Measurements from ENCODE around the gene DNAJC5. TPM values are rescaled to one million over a fixed set of nuclear protein-coding genes. Genes with fewer than 3 reads are reported as not detected.

The DNAJC5 gene
- total and polyA plus RNA-seq, 2 donors (not counting 3 experiments of a cell fraction or from before 2014, with no cell fraction given) = 44.7 to 60.3 TPM

DNA sequence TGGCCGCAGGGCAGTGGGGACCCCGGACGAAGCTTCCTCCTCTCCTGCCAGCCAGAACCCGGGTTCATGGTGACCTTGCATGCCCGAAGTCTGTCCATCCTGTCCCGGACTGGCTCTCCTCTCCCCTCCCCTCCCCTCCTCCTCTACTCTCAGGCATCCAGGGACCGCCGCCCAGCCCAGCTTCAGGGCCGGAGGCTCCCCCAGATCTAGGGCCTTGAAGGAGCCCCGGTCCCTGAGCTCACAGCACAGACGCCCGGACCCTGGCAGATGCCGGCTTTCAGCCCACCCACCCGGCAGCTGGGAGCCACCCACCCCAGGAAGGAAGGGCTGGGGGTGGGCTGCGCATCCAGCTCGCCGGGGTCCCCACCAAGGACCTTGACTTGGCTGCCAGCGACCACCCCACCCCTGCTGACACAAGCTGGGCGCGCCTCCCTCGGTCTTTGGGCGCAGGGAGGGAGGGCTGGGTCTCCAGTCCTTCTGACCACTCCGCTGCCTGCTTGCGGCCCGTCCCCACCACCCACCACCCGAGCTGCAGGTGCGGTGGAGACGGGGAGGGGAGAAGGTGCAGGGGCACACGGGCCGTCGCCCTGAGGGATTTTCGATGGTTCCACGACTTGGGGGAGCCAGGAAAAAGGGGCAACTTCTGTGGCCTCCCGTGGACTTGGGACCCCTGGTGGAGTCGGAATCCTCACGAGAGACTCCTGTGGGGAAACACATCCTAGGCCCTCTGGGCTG is 39.4 kb upstream of the DNAJC5 start:
- TF ChIP-seq MYC (IDR thresholded peaks at IDR 0.05; ENCODE audit: low read depth, low read length) (no peak), POLR2AphosphoS5 (IDR thresholded peaks at IDR 0.05; ENCODE audit: insufficient read depth, low read depth, low read length) (no peak), FOS (IDR thresholded peaks at IDR 0.05; ENCODE audit: borderline replicate concordance, insufficient read depth, low read length) (no peak), EZH2 (IDR thresholded peaks at IDR 0.05; ENCODE audit: borderline replicate concordance, low read depth, low read length, severe bottlenecking) (no peak), JUN (IDR thresholded peaks at IDR 0.05; ENCODE audit: borderline replicate concordance, insufficient read depth, insufficient read length, low read depth) (no peak), POLR2A (IDR thresholded peaks at IDR 0.05; ENCODE audit: low read depth, low read length) (no peak)
- TF ChIP-seq, protein P1, sequence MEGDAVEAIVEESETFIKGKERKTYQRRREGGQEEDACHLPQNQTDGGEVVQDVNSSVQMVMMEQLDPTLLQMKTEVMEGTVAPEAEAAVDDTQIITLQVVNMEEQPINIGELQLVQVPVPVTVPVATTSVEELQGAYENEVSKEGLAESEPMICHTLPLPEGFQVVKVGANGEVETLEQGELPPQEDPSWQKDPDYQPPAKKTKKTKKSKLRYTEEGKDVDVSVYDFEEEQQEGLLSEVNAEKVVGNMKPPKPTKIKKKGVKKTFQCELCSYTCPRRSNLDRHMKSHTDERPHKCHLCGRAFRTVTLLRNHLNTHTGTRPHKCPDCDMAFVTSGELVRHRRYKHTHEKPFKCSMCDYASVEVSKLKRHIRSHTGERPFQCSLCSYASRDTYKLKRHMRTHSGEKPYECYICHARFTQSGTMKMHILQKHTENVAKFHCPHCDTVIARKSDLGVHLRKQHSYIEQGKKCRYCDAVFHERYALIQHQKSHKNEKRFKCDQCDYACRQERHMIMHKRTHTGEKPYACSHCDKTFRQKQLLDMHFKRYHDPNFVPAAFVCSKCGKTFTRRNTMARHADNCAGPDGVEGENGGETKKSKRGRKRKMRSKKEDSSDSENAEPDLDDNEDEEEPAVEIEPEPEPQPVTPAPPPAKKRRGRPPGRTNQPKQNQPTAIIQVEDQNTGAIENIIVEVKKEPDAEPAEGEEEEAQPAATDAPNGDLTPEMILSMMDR (IDR thresholded peaks at IDR 0.05; ENCODE audit: extremely low read depth in 1 of 2, insufficient read depth in 1 of 2, low read depth in 1 of 2, low read length in 2 of 2) = no peak
- DNase-seq (ENCODE audit: low read depth, low spot score) (no peak), FAIRE-seq (no peak)
- dilution Hi-C loops (cut with MboI; ENCODE audit: extremely low pct_ligation_motif_present, low sequenced_read_pairs) = no loop called here
- intact Hi-C loops (cut with micrococcal nuclease) = no loop called here
- BruUV-seq (replicated peaks) = no TSS peak
- no peak overlapping the region for H3K4me2 ChIP-seq (ENCODE audit: insufficient read depth, low read length)
- H3K27ac ChIP-seq (ENCODE audit: insufficient read depth, low read depth, low read length) = no peak overlapping the region
- no peak overlapping the region for H2AFZ ChIP-seq (ENCODE audit: low read depth, low read length)
- peak overlapping the region in 1 of 3 experiments; percentile 3 for H3K4me3 ChIP-seq (replicated peaks in 1 of 3; ENCODE audit: insufficient read depth in 1 of 3, low read depth in 1 of 3, low read length in 3 of 3)
- peaks cover 0 to 5% of the 10 kb centered on the region in 2 experiments for H3K27me3 ChIP-seq (ENCODE audit: control insufficient read depth in 2 of 2, insufficient read depth in 2 of 2, low read length in 2 of 2)
- no peaks in the 10 kb centered on the region for H3K36me3 ChIP-seq (ENCODE audit: control insufficient read depth in 2 of 2, extremely low read depth in 1 of 2, insufficient read depth in 2 of 2, low read length in 2 of 2)
- ChIA-PET POLR2A (interaction anchor here (0.6 kb wide), 1 partner anchor 265 kb away, joined by 4 read pairs; no protein-coding TSS in a partner anchor), CTCF (interaction anchor here (0.9 to 3.4 kb wide), 3 partner anchors 8 to 82 kb away, joined by 3 to 12 read pairs (median 5); no protein-coding TSS in a partner anchor)
- H3K9ac ChIP-seq (replicated peaks; ENCODE audit: extremely low read depth, insufficient read depth, low read length) = no peak overlapping the region
- no peaks in the 10 kb centered on the region for H3K79me2 ChIP-seq (ENCODE audit: control insufficient read depth, insufficient read depth, low read length)
- no peaks in the 10 kb centered on the region for H4K20me1 ChIP-seq (replicated peaks; ENCODE audit: control insufficient read depth, extremely low read depth, insufficient read depth, low read length)
- peaks cover 23% of the 10 kb centered on the region for H3K4me1 ChIP-seq (ENCODE audit: control insufficient read depth, extremely low read depth, insufficient read depth, low read length)
- no peaks in the 10 kb centered on the region for H3K9me3 ChIP-seq (replicated peaks; ENCODE audit: control insufficient read depth, insufficient read depth, low read length)
- H3K9me1 ChIP-seq (replicated peaks; ENCODE audit: control insufficient read depth, extremely low read depth, insufficient read depth, low read length) = no peaks in the 10 kb centered on the region
